HG03095 (cell line): ENCODE measurements around the gene HTRA1.

Source experiments
- ATAC-seq: cut with Tn5 transposase; IDR thresholded peaks from one replicate; pipeline ENCODE4 v1.9.1; 2021; ENCODE audit warnings: moderate library complexity; ENCODE audit not compliant: unreplicated experiment

HTRA1 gene

DNA sequence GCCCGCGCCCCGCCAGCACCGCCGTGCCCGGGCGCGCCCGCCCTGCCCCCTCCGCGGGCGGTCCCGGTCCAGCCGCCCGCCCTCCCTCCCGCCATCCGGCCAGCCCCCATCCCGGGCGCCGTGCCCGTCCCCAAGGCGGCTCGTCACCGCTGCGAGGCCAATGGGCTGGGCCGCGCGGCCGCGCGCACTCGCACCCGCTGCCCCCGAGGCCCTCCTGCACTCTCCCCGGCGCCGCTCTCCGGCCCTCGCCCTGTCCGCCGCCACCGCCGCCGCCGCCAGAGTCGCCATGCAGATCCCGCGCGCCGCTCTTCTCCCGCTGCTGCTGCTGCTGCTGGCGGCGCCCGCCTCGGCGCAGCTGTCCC, at the start of gene HTRA1:
HTRA1 (plus strand) TSS at position 187 of the 362 bp plus-strand sequence; CDS start at position 287, 100 bp downstream.
- no peak for ATAC-seq

DNA sequence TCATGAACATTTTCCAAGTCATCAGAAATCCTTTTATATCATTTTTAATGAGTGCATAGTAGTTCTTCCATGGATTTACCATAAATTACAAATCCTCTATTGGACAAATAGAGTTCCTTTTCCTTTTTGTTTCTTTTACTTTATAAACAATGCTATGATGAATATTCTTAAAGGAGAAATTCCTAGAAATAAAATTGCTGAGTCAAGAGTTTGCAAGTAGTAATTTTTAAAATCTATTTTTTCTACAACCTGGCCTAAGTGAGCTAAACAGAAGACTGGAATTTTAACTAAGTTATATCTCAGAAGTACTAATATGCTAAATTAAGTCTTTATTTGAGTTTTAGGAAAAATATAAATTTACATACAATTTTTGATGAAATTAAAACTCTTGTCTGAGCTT, 48.0 kb upstream of the HTRA1 start:
- no peak for ATAC-seq

GRCh38 chr10:122417667-122418066, 43.7 kb upstream of the HTRA1 start:
- no peak for ATAC-seq

GRCh38 chr10:122419016-122419415, 42.3 kb upstream of the HTRA1 start:
- no peak for ATAC-seq

DNA sequence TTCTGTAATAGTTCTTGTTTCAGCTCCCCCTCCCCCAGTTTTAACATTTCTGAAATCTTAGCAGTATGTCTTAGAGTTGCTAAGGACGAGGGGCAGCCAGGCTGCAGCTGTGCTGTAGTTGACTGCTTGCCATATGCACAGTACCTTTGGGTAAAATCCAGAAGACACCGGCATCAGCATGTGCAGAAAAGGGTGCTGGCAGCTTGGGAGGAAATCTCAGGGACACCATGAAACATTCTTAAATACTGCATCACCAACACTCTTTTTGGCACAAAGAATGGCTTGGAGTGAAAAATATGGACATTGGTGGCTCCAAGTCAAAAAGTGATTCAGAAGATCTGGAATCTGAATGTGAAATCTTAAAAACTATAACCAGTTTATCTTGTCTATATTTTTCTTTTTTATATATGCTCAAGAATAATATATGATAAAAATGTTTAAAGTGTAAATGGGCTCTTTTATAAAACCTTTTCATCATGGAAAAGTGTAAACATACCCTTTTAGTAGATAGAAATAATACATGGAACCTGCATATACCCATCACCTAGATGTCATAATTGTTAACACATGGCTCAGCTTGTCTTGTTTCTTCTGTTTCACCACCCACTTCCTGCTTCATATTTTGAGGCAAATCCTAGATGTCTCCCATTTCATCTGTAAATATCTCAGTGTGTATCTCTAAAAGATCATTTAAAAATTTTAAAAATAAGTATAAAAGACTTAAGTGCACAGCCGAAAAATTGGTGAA, 41.3 kb upstream of the HTRA1 start:
- no peak for ATAC-seq

DNA sequence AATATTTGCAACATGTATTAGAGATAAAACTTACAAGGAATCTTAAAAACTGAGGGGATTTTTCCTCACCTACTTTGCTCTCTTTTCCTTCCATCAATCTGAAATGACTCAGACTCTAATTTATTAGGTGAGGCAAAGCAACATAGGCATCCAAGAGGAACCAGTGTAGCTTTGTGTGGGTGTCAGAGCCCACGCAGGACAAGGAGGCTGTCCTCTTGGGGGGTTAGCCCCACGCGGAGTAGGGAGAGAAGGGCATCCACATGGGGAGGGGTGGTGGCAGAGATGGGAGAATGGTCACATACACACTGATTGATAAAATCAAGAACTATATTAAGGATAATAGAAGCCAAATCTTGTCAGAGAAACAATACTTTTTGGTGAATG, 40.7 kb upstream of the HTRA1 start:
- no peak for ATAC-seq

GRCh38 chr10:122421054-122421625, 40.2 kb upstream of the HTRA1 start:
- no peak for ATAC-seq

GRCh38 chr10:122421742-122422141, 39.6 kb upstream of the HTRA1 start:
- ATAC-seq = no peak

- ATAC-seq = no peak
Measured at GRCh38 chr10:122422266-122422989, 38.9 kb upstream of the HTRA1 start.

GRCh38 chr10:122424059-122424458, 37.3 kb upstream of the HTRA1 start:
- no peak for ATAC-seq

DNA sequence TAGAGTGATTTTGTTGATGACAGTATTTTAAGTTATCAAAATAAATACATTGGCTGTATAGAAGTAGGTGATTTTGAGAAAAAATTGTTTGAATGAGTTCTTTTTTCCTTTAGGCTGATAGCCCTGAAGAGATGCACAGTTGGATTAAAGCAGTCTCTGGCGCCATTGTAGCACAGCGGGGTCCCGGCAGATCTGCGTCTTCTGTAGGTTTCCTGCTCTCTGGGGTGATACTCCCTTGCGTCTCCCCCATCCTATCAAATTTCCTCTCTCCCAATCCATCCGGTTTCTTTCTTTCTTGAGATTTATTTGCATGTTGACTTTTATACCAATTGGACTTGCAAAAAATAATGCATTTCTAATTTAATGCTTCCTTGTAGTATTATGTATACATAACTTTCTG, 34.5 kb upstream of the HTRA1 start:
- no peak for ATAC-seq

- ATAC-seq = no peak
Measured at GRCh38 chr10:122427280-122427679, 34.1 kb upstream of the HTRA1 start.

GRCh38 chr10:122435212-122435827, 26.0 kb upstream of the HTRA1 start:
- no peak for ATAC-seq

GRCh38 chr10:122441961-122442360, 19.4 kb upstream of the HTRA1 start:
- no peak for ATAC-seq

- no peak for ATAC-seq
Measured at GRCh38 chr10:122445469-122445868, 15.9 kb upstream of the HTRA1 start.

DNA sequence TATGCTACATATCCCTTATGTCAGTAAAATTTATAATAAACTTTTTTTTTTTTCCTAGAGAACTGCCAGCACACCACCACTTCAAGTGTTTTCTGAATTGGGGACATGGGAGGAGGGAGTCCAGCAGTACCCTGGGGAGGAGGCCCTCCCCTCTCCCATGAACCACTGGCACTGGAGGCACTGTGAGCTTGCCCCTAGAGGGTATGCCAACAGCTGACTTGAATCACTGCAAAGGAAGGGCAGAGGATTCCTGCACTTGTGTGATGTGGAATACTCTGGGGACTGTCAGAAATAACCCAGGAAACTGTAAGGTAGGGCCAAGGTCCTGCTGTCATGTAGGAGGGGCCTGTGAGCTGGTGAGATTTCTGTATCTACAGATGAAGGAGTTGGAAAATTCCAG, 15.4 kb upstream of the HTRA1 start:
- no peak for ATAC-seq

- no peak for ATAC-seq
Measured at GRCh38 chr10:122446668-122447423, 14.5 kb upstream of the HTRA1 start.

DNA sequence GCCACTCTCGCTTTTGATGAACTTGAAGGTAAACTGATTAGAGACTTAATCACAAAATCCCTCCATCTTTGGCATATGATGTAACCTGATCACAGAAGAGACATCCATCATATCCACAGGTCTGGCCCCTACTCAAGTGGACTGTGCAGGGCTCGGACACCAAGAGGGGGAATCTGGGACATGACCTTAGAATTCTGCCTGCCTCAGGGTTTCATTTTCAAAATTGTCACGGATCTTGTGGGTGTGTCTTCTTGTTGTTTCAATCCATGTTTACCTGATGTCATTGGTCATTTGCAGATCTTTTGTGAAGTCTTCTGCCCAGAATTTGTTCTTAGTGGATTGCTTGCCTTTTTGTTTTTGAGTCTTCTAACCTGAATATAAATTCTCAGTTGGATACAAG, 12.8 kb upstream of the HTRA1 start:
- ATAC-seq = no peak

GRCh38 chr10:122449153-122449552, 12.2 kb upstream of the HTRA1 start:
- ATAC-seq = no peak

DNA sequence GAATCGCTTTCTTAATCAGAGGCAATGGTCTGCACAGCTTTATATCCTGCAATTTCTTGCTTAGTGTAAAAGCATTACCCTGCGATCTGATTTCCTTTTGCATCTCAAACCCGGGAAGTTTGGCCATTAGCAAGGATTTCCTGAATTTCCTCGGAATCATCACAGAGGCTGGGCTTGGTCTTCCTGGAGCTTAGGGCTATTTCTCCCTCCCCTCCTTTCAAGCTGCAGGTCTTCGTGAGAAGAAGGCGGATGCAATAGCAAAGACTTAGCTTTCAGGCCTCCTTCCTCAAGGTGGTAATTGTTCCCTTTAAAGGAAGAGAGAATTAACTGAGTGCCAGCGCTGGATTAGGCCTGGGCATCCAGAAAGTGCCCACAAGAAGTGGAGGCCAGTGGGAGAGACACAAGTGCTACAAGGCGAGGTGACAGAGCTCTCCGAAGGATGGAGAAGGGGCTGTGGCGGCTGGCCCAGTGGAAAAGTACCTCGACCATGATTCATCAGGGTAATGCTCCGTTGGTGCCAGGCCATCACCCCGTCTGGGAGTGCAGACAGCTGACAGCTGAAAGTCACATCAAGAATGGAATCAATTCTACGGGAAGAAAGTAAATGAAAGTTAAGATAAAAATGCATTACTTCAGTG, 10.9 kb upstream of the HTRA1 start:
- no peak for ATAC-seq

DNA sequence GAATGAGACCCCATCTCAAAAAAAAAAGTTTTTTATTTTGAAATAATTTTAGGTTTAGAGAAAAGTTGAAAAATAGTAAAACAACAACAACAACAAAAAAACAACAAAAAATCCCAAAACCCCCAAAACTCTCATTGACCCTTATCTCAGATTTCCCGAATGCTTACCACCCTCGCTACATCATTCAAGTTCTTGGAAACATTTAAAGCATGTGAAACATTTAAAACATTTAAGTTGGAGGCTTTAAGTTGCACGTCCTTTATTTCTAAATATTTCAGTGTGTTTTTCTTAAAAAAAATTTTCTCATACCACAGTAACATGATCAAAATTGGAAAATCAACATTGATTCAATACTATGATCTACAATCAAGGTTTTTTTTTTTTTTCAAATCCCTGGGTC, 7.3 kb upstream of the HTRA1 start:
- ATAC-seq = no peak
